Ishikawa (cell line): ENCODE measurements around the gene ADAMTSL1.

Source experiments
- CEBPB ChIP-seq: IDR thresholded peaks from 2 replicates; pipeline ENCODE4 v1.6.1; 2012
- CREB1 ChIP-seq: IDR thresholded peaks from 2 replicates; pipeline ENCODE4 v1.6.1; 2012; ENCODE audit warnings: low read depth
- EGR1 ChIP-seq: IDR thresholded peaks from 2 replicates; pipeline ENCODE4 v1.6.1; 2012
- EP300 ChIP-seq: IDR thresholded peaks from 2 replicates; pipeline ENCODE4 v1.6.1; 2012; ENCODE audit warnings: borderline replicate concordance
- FOXM1 ChIP-seq: IDR thresholded peaks from 2 replicates; pipeline ENCODE4 v1.6.1; 2012; ENCODE audit warnings: low read depth, borderline replicate concordance
- MAX ChIP-seq: IDR thresholded peaks from 2 replicates; pipeline ENCODE4 v1.6.1; 2012
- NFIC ChIP-seq: IDR thresholded peaks from 2 replicates; pipeline ENCODE4 v1.6.1; 2012
- RAD21 ChIP-seq: IDR thresholded peaks from 2 replicates; pipeline ENCODE4 v1.6.1; 2012; ENCODE audit warnings: low read depth
- TAF1 ChIP-seq: IDR thresholded peaks from 2 replicates; pipeline ENCODE4 v1.6.1; 2012; ENCODE audit warnings: low read depth, mild to moderate bottlenecking
- TCF12 ChIP-seq: IDR thresholded peaks from 2 replicates; pipeline ENCODE4 v1.6.1; 2012; ENCODE audit warnings: low read depth
- TEAD4 ChIP-seq: IDR thresholded peaks from 2 replicates; pipeline ENCODE4 v1.6.1; 2012
- USF1 ChIP-seq: IDR thresholded peaks from 2 replicates; pipeline ENCODE4 v1.6.1; 2012
- YY1 ChIP-seq: IDR thresholded peaks from 2 replicates; pipeline ENCODE4 v1.6.1; 2012; ENCODE audit warnings: low read depth
- ZBTB7A ChIP-seq: IDR thresholded peaks from 2 replicates; pipeline ENCODE4 v1.6.1; 2012; ENCODE audit warnings: low read depth
- TF ChIP-seq, protein P1 (sequence below): IDR thresholded peaks from 2 replicates; pipeline ENCODE4 v1.6.1; 2012; ENCODE audit warnings: low read depth, mild to moderate bottlenecking

ADAMTSL1 gene

GRCh38 chr9:18798508-18799290 lies 324.7 kb downstream of the ADAMTSL1 start:
- TF ChIP-seq, protein P1, sequence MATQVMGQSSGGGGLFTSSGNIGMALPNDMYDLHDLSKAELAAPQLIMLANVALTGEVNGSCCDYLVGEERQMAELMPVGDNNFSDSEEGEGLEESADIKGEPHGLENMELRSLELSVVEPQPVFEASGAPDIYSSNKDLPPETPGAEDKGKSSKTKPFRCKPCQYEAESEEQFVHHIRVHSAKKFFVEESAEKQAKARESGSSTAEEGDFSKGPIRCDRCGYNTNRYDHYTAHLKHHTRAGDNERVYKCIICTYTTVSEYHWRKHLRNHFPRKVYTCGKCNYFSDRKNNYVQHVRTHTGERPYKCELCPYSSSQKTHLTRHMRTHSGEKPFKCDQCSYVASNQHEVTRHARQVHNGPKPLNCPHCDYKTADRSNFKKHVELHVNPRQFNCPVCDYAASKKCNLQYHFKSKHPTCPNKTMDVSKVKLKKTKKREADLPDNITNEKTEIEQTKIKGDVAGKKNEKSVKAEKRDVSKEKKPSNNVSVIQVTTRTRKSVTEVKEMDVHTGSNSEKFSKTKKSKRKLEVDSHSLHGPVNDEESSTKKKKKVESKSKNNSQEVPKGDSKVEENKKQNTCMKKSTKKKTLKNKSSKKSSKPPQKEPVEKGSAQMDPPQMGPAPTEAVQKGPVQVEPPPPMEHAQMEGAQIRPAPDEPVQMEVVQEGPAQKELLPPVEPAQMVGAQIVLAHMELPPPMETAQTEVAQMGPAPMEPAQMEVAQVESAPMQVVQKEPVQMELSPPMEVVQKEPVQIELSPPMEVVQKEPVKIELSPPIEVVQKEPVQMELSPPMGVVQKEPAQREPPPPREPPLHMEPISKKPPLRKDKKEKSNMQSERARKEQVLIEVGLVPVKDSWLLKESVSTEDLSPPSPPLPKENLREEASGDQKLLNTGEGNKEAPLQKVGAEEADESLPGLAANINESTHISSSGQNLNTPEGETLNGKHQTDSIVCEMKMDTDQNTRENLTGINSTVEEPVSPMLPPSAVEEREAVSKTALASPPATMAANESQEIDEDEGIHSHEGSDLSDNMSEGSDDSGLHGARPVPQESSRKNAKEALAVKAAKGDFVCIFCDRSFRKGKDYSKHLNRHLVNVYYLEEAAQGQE = no peak
- TF ChIP-seq TAF1 (no peak), ZBTB7A (no peak), TCF12 (no peak), USF1 (no peak), CREB1 (no peak), CEBPB (no peak), MAX (no peak), EGR1 (no peak), EP300 (no peak), RAD21 (no peak), YY1 (no peak), FOXM1 (no peak), TEAD4 (no peak), NFIC (no peak)

DNA sequence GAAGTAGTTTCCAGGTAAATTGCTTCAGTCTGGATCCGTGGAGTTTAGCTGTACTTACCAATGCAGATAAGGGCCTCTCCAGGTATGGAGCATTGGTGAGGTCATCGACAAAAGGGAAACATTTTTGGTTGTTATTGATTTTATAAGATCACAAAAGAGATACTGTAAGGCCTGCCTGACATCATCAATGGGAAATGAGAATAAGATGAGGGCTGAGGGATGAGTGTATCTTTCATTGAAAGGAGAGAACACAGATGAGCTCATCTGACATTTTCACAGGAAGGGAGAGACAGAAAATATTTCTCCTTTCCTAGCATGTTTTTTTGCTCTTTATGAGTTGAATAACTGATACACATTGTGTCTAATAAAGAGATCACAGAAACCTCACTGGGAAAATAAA lies 325.5 kb downstream of the ADAMTSL1 start:
- TF ChIP-seq USF1 (no peak), EP300 (no peak), YY1 (no peak), TCF12 (no peak)

DNA sequence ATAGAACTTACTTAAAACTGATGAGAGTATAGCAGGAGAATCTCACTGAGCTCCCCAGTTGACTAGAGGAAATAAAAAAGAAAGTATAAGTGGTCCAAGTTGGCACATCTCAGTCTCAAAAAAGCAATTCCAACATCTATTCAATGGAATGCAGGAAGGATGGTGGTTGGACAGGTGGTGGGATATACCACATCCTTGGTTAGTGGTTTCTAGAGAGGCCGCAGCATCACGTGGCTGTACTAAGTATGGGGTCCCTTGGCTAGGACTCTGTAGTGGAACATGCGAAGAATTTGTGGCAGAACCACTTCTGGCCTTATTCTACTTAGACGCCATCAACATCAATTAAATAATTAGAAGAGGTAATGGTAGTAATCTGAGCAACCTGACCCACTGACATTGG lies 326.6 kb downstream of the ADAMTSL1 start:
- no peak for TF ChIP-seq TEAD4
- TF ChIP-seq TCF12 = no peak
- no peak for TF ChIP-seq MAX
- TF ChIP-seq RAD21 = no peak
- no peak for TF ChIP-seq CREB1
- TF ChIP-seq CEBPB = no peak
- TF ChIP-seq FOXM1 = no peak
- TF ChIP-seq EGR1 = no peak
- TF ChIP-seq YY1 = no peak
- TF ChIP-seq TAF1 = no peak
- no peak for TF ChIP-seq ZBTB7A

DNA sequence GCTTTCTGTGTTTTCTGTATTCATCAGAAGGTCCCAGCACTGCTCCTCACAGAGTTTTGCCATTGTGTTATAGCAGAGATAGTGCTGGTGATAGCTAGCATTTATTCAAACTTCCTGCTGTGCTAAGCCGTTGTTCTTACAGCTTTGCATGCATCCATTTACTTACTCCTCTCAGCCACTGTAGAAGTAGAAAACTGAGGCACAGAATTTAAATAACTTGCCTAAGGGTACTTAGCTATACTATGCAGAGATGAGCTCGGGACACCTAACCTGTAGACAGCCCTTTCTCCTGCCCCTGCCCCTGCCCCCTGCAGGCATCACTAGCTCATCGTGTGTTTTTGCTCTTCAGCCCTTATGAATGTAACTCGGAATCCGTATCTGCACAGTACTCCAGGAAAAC lies 331.4 kb downstream of the ADAMTSL1 start:
- TF ChIP-seq FOXM1 (no peak), TAF1 (no peak), USF1 (no peak), EP300 (no peak), CEBPB (no peak), NFIC (no peak), TEAD4 (no peak), EGR1 (no peak), ZBTB7A (no peak), MAX (no peak), CREB1 (no peak), YY1 (no peak), TCF12 (no peak)
- TF ChIP-seq, protein P1 = no peak

DNA sequence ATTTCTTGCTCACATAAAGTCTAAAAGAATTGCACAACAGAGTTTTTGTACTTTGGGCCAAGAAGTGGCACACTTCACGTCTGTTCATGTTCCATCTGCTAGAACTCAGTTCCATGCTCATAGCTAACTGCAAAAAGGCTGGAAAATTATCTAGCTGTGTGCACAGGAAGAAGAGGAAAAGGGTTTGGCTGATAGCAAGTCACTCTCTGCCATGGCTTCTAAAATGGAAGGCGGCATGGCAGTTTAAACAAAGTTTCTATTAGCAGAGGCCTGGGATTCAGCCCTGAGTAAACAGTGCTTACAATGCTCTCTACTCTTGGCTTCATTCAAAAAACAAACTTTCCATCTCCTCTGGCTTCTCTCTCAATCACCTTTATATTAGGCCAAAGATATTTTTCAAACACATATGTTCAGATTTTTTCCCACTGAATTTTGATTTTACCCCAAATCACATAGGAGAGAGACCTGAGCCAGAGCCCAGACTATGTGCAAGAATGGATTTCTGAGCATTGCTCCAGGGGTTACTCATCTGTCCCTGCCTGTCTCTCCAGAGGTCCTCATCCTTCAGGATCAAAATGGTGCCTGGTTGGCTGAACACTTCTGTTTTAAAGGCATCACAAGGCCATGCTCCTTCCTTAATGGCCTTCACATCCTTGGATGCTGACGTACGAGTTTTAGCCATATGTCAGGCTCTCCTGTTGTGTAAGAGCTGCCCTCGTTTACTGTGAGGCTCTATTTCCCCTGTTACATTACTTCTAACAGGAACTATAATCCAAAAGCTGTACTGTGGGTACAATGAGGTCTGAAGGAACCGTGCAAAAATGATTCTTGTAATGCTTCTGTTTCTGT lies 332.5 kb downstream of the ADAMTSL1 start:
- no peak for TF ChIP-seq USF1
- TF ChIP-seq TEAD4 = no peak
- no peak for TF ChIP-seq YY1
- no peak for TF ChIP-seq ZBTB7A
- TF ChIP-seq FOXM1 = no peak
- no peak for TF ChIP-seq CREB1
- no peak for TF ChIP-seq NFIC
- TF ChIP-seq, protein P1 = no peak
- no peak for TF ChIP-seq EP300
- no peak for TF ChIP-seq RAD21
- TF ChIP-seq CEBPB = no peak
- no peak for TF ChIP-seq MAX
- TF ChIP-seq TCF12 = no peak
